HL-60/S4 treated with phorbol 12-myristate 13-acetate at 8.2 ng/mL for 4 days and 3 days (cell line): Measurements from ENCODE around the gene BORCS8.
"Not testable (repeated sequence)": the region's sequence is repeated elsewhere in the genome, so short reads cannot be mapped to it uniquely, and the experiment has no call there.

ENCODE experiments used
- in situ Hi-C: fragments of 300-500 bp; cut with MboI; formaldehyde crosslinking; loops from 2 replicates; pipeline ENCODE4 v1.15.0; 2022; ENCODE audit warnings: low sequenced_read_pairs

Gene BORCS8

GRCh38 chr19:19152668-19153384 is 39.1 kb downstream of the BORCS8 start:
- in situ Hi-C loops: no loop called here

DNA sequence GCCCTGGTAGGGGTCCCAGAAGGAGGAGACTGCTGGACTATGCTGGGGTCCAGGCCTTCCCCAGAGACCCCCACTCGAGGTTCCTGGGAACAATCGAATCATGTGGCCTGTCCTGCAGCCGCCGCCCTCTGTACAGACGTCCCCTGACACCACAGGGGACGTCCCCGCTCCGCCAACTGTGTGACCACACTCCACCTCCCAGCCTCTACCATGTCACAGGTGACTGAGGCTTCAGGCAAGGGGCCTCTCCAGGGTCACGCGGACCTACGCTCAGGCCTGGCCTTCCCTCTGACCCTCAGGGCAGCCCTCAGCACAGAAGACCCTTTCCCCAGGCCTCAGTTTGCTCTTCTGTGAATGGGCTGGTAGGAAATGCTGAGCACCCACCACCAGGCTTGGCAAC is 40.5 kb downstream of the BORCS8 start:
- in situ Hi-C loops: no loop called here

DNA sequence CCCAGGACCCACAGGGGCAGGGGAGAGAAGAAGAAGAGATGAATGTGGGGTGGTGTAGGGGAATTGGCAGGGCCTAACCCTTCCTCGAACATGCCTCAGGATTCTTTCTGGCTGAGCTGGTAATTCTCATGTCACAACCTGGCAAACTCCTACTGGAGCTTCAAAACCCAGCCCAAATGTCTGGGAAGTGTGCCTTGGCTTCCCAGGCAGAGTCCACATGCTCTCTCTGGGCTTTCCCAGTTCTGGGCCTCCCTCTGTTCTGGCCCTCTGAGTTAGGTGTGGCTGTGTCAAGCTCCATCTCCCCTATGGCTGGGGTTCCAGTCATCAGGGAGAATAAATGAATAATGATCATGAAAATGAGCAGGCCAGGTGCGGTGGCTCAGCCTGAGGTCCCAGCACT is 42.5 kb downstream of the BORCS8 start:
- in situ Hi-C loops: no loop called here

DNA sequence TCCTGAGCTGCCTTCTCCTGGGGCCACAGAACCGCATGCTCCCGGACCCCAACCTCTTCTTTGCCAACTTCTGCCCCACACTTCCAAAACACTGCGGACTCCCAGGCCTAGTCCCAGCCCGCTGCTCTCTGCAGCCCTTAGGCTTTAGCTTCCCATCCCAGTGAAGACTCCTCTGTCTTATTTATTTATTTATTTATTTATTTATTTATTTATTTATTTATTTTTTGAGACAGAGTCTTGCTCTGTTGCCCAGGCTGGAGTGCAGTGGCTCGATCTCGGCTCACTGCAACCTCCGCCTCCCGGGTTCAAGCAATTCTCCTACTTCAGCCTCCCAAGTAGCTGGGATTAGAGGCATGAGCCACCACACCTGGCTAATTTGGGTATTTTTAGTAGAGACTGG is 43.4 kb downstream of the BORCS8 start:
- in situ Hi-C loops: not testable (repeated sequence)

DNA sequence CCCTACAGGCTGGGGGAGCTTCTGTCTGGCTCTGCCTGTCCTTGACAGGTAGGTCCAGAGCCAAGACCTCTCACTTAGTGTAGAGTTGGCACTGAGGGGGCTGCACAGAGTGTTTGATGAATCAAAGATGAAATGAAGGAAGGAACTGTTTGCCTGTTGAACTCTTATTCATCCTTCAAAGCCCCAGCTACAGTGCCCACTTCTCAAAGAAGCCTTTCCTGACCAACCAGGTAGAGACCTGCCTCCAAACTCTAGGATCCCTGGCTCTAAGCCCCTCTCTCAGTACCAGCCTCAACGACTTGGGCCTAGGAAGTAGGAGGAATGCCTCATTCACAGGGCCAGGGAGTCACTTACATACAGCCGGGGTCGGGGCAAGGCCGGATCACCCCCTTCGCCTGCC is 44.6 kb downstream of the BORCS8 start:
- in situ Hi-C loops: no loop called here

GRCh38 chr19:19146865-19147264 is 45.1 kb downstream of the BORCS8 start:
- in situ Hi-C loops: no loop called here

- in situ Hi-C loops: no loop called here
These were observed 46.0 kb downstream of the BORCS8 start for GRCh38 chr19:19145684-19146608.

GRCh38 chr19:19145281-19145680 is 46.7 kb downstream of the BORCS8 start:
- in situ Hi-C loops: no loop called here

GRCh38 chr19:19142347-19142746 is 49.6 kb downstream of the BORCS8 start:
- in situ Hi-C loops: no loop called here

- in situ Hi-C loops: no loop called here
These were observed 51.5 kb downstream of the BORCS8 start for GRCh38 chr19:19140476-19140875.

DNA sequence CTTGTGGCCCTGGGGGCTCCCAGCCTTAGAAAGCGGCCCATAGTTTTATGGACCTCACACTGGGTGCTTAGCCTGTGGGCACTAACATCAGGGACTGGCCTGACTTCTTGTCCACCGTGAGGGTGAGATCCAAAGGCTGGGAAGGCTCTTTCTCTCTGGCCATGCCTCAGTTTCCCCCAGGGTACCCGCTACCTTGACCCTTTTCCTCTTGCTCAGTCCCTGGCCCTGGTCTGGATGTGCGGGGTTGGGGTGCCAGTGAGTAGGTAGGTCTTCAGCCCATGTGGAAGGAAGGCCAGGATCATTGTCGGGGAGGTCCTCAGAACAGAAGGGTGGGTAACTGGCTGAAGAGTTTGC is 52.1 kb downstream of the BORCS8 start:
- in situ Hi-C loops: no loop called here

GRCh38 chr19:19138109-19138981 is 53.6 kb downstream of the BORCS8 start, which contains the start of gene TMEM161A:
TSS of gene TMEM161A (minus strand) at chr19:19138478. CDS start at chr19:19138428, 50 bp downstream.
- in situ Hi-C loops: no loop called here

GRCh38 chr19:19137556-19138108 is 54.3 kb downstream of the BORCS8 start:
- in situ Hi-C loops: no loop called here

DNA sequence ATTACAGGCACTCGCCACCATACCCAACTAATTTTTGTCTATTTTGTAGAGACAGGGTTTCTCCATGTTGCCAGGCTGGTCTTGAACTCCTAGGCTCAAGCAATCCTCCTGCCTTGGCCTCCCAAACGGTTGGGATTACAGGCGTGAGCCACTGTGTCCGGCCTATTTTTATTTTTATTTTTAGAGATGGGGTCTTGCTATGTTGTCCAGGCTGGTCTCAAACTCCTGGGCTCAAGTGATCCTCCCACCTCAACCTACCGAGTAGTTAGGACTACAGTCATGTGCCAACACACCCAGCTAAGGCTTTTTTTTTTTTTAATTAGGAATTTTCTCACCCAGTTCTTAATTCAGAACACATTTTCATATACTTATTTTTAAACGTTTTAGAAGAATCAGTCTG is 56.2 kb downstream of the BORCS8 start:
- in situ Hi-C loops: not testable (repeated sequence)

DNA sequence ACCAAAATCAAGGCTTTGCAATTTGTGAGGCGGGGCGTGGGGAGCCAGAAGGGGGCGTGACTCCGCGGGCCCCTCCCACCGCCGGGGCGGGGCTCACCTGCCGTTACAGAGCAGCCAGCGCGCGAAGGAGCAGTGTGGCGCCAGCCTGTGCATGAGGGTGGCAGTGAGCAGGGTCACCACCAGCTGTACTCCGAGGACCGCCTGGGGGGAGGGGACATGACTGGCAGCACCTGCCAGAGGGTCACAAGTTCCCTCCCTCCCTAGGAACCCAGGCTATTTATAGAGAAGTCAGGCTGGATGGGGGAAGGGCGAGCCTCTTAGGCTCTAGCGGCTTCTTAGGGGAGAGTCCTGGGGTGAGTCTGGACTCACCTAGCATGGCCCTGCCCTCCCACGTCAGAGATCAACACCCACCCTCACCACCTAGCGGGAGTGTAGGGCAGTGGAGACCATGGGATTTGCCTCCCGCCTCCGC is 57.2 kb downstream of the BORCS8 start:
- in situ Hi-C loops: no loop called here

DNA sequence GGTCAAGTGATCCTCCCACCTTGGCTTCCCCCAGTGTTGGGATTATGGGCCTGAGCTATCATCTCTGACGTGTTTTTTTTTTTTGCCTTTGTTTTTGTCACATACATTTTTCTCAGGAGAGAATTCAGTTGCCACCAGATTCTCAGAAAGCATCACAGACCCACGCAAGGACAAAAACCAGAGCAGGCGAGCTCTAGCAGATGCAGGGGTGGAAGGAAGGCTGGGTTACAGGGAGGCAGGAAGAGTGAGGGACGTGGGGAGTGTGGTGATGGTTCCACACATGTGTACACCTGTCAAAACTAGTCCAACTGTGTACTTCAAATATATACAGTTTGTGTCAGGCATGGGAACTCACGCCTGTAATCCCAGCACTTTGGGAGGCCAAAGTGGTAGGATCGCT is 58.0 kb downstream of the BORCS8 start:
- in situ Hi-C loops: no loop called here

- in situ Hi-C loops: no loop called here
These were observed 59.0 kb downstream of the BORCS8 start for GRCh38 chr19:19132912-19133311.

DNA sequence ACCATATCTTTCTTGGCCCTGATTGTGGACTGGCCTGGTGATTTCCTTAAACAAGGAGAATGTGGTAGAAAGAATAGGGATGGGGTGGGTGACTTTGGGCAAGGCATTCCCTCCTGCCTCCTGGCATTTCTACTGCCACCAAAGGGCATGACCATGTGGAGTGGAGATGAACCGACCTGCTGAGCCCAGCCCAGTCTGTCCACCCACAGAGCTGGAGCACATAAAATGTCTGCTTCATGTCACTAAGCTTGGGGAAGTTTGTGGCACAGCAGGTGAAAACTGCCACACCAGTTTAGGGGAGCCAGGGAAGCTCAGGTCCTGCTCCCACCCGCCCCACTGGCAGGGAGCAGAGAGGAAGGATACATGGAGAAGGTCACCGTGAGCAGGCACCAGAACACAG is 60.0 kb downstream of the BORCS8 start:
- in situ Hi-C loops: no loop called here
